Osteoblast (primary cell): ENCODE measurements around the gene CNN2. TPM values are rescaled to one million over a fixed set of nuclear protein-coding genes. Genes with fewer than 3 reads are reported as not detected.
A peak's percentile ranks its signal among the peaks of the same experiment; 100 is the strongest.

Experiments used
- DNase-seq: peaks from one replicate; pipeline ENCODE4 v3.0.0; 2011; ENCODE audit warnings: low spot score, mixed read lengths; ENCODE audit not compliant: insufficient read length; ENCODE audit errors: missing footprints
- H2AFZ ChIP-seq: 2 replicates; pipeline ENCODE4 v1.6.0; 2011; ENCODE audit warnings: mild to moderate bottlenecking, low read length
- H3K27ac ChIP-seq: 2 replicates; pipeline ENCODE4 v1.5.1; 2011; ENCODE audit warnings: mild to moderate bottlenecking, low read depth, low read length, moderate library complexity
- H3K27me3 ChIP-seq: 2 replicates; pipeline ENCODE4 v1.6.0; 2012; ENCODE audit warnings: mild to moderate bottlenecking, control low read depth, inconsistent platforms, low read length, moderate library complexity; ENCODE audit not compliant: insufficient read depth
- H3K36me3 ChIP-seq: 2 replicates; pipeline ENCODE4 v1.5.1; 2011; ENCODE audit warnings: mild to moderate bottlenecking, low read length, control low read depth, moderate library complexity; ENCODE audit not compliant: insufficient read depth
- H3K4me1 ChIP-seq: 2 replicates; pipeline ENCODE4 v1.5.1; 2011; ENCODE audit warnings: mild to moderate bottlenecking, low read length, control low read depth, moderate library complexity; ENCODE audit not compliant: insufficient read depth
- H3K4me2 ChIP-seq: 2 replicates; pipeline ENCODE4 v1.6.0; 2011; ENCODE audit warnings: mild to moderate bottlenecking, low read length; ENCODE audit not compliant: insufficient read depth
- H3K4me3 ChIP-seq: fragments of 200-600 bp; sonication (generic); 3 replicates; pipeline ENCODE4 v1.5.1; 2012; ENCODE audit warnings: mild to moderate bottlenecking, low read length, inconsistent platforms; ENCODE audit not compliant: insufficient read depth
- H3K79me2 ChIP-seq: 2 replicates; pipeline ENCODE4 v1.6.0; 2012; ENCODE audit warnings: mild to moderate bottlenecking, low read length, control low read depth, inconsistent platforms; ENCODE audit not compliant: insufficient read depth
- H3K9me3 ChIP-seq: 2 replicates; pipeline ENCODE4 v1.5.1; 2011; ENCODE audit warnings: low read depth, low read length, control low read depth
- H4K20me1 ChIP-seq: 2 replicates; pipeline ENCODE4 v1.6.0; 2012; ENCODE audit warnings: mild to moderate bottlenecking, low read length, control low read depth; ENCODE audit not compliant: insufficient read depth
- total RNA-seq: library from RNA; depleted of rRNA; stranded (reverse); fragments of >200 nt; gene quantifications from 2 replicates; pipeline ENCODE4 v1.2.3, GENCODE V29; 2012
- TF ChIP-seq, protein P1 (sequence below): IDR thresholded peaks from 2 replicates; pipeline ENCODE4 v1.5.1; 2011; ENCODE audit warnings: mild to moderate bottlenecking, low read depth, low read length, moderate library complexity; ENCODE audit errors: extremely low read depth

Gene CNN2
- total RNA-seq, 1 donor = 594 TPM

DNA sequence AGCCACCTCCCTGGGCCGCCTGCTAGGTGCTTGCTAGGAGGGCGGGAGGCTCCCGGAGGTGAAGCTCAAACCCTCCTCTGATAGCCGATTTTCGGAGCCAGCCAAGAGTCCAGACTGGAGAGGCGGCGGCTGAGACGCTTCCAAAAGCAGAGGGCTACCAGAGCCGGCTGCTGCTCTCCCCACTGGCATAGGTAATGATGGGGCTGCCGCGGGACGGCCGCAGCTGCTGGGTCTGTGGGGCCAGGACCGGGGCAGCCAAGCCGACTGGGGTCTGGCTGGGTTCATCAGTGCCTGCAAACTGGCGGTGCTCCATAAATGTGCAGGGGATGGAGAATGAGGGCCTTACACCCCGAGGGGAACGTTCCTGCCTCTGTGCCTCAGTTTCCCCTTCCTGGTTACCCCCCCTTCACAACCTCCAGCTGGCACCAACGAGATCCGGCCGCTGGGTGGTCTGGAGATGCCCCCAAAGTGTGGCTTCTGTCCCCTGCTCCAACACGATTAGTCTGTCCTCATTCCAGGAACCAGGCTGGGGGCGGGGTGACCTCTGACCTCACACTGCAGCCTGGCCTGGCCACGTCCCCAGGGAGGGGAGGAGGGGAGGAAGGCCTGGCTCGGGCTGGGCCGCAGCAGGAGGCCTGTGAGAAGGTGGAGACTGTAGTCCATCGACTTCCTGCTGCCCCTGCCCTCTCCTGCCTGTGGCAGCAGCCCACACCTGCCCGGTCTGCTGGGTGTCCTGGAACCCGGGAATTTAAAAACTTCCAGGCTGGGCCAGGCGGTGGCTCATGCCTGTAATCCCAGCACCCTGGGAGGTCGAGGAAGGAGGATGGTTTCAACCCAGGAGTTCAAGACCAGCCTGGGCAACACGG is 46.0 kb upstream of the CNN2 start:
- H3K36me3 ChIP-seq = no peaks in the 10 kb centered on the region
- no peak overlapping the region for H3K27ac ChIP-seq
- peaks cover 12% of the 10 kb centered on the region for H3K79me2 ChIP-seq
- H3K9me3 ChIP-seq = no peaks in the 10 kb centered on the region
- H4K20me1 ChIP-seq = no peaks in the 10 kb centered on the region
- H3K4me2 ChIP-seq = peak overlapping the region; percentile 13
- H3K4me3 ChIP-seq = no peak overlapping the region
- DNase-seq = peak; percentile 93
- no peaks in the 10 kb centered on the region for H3K27me3 ChIP-seq
- H3K4me1 ChIP-seq = peaks cover 11% of the 10 kb centered on the region
- TF ChIP-seq, protein P1, sequence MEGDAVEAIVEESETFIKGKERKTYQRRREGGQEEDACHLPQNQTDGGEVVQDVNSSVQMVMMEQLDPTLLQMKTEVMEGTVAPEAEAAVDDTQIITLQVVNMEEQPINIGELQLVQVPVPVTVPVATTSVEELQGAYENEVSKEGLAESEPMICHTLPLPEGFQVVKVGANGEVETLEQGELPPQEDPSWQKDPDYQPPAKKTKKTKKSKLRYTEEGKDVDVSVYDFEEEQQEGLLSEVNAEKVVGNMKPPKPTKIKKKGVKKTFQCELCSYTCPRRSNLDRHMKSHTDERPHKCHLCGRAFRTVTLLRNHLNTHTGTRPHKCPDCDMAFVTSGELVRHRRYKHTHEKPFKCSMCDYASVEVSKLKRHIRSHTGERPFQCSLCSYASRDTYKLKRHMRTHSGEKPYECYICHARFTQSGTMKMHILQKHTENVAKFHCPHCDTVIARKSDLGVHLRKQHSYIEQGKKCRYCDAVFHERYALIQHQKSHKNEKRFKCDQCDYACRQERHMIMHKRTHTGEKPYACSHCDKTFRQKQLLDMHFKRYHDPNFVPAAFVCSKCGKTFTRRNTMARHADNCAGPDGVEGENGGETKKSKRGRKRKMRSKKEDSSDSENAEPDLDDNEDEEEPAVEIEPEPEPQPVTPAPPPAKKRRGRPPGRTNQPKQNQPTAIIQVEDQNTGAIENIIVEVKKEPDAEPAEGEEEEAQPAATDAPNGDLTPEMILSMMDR = no peak
- no peak overlapping the region for H2AFZ ChIP-seq

DNA sequence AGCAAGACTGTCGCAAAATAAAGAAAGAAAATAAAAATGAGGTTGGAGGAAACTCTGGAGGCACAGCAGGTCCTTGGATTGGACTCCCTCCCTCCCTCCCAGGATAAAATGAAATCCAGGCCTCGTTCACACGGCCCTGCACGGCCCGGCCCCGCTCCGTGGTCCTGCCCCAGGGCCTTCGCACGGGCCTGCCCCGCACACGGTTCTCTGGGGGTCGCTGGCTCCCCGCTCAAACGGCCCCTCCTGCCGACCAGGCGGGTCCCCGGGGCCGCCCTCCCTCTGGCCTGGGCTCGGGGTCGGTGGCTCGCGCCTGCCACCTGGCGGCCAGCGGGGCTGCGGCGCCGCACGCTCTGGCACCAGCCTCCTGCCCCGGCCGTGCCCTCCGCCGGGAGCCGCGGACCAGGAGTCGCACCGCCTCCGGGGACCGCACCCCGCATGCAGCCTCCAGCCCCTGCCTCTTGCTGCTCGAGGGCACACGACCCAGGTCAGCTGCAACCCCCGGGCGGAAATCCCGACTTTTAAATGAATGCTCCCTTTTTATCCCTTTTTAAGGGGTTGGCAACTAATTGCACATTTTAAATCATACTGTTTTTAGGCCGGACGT is 43.7 kb upstream of the CNN2 start:
- Histone ChIP-seq H3K4me3 (peak overlapping the region; percentile 70), H3K79me2 (peaks cover 18% of the 10 kb centered on the region), H2AFZ (peak overlapping the region; percentile 83), H3K27ac (peak overlapping the region; percentile 2), H3K4me1 (peaks cover 11% of the 10 kb centered on the region), H3K9me3 (no peaks in the 10 kb centered on the region), H3K4me2 (peak overlapping the region; percentile 84), H3K36me3 (peaks cover 13% of the 10 kb centered on the region), H3K27me3 (no peaks in the 10 kb centered on the region), H4K20me1 (peaks cover 5% of the 10 kb centered on the region)
- peak; percentile 100 for DNase-seq
- TF ChIP-seq, protein P1 = peak; percentile 58

DNA sequence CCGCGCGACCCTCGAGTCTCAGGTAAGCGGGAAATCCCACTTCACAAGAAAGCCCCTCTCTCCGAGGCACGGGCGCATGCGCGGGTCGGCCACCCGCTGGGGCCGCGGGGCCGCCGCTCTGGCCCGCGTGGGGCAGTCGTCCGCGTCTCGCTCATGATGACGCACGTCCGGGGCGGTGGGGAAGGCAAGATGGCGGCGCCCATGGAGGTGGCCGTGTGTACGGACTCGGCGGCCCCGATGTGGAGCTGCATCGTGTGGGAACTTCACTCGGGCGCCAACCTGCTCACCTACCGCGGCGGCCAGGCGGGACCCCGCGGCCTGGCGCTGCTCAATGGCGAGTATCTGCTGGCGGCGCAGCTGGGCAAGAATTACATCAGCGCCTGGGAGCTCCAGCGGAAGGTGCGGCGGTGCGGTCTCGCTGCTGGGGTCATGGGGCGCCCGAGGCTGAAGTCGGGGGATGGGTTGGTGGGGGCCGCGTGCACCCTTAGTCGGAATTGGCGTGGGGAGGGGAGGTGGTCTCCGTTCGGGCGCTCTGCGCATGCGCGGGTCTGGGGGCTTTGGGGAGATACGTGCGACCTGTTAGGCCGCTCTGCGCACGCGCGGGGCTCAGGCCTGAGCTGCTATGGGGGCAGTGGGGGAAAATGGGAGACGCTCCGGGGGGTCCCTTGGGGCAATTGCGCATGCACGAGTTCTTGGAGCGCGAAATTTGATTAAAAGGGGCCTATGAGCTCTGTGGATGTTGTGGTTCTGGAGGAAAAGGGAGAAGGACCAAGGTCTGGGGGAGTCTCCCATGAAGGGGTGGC is 42.0 kb upstream of the CNN2 start, which contains the start of gene WDR18:
Gene WDR18 (plus strand): TSS at position 181 of the 803 bp plus-strand sequence. CDS start 9 bp downstream, at position 190.
- H3K27ac ChIP-seq = peak within 1 kb of the TSS; percentile 95
- H2AFZ ChIP-seq = peak within 1 kb of the TSS; percentile 97
- peak; percentile 100 for DNase-seq
- peaks cover 18% of the 10 kb centered on the region for H3K79me2 ChIP-seq
- H3K4me3 ChIP-seq = peak within 1 kb of the TSS; percentile 100
- H4K20me1 ChIP-seq = peaks cover 5% of the 10 kb centered on the region
- peak within 1 kb of the TSS; percentile 92 for H3K4me2 ChIP-seq
- TF ChIP-seq, protein P1 = no peak
- H3K36me3 ChIP-seq = peaks cover 18% of the 10 kb centered on the region
- H3K9me3 ChIP-seq = no peaks in the 10 kb centered on the region
- no peaks in the 10 kb centered on the region for H3K27me3 ChIP-seq
- H3K4me1 ChIP-seq = peaks cover 11% of the 10 kb centered on the region
